GM19452 (cell line): ENCODE measurements around the gene DMXL1.

Experiments used
- ATAC-seq: cut with Tn5 transposase; IDR thresholded peaks from one replicate; pipeline ENCODE4 v1.9.1; 2021; ENCODE audit not compliant: unreplicated experiment

DMXL1 gene, protein sequence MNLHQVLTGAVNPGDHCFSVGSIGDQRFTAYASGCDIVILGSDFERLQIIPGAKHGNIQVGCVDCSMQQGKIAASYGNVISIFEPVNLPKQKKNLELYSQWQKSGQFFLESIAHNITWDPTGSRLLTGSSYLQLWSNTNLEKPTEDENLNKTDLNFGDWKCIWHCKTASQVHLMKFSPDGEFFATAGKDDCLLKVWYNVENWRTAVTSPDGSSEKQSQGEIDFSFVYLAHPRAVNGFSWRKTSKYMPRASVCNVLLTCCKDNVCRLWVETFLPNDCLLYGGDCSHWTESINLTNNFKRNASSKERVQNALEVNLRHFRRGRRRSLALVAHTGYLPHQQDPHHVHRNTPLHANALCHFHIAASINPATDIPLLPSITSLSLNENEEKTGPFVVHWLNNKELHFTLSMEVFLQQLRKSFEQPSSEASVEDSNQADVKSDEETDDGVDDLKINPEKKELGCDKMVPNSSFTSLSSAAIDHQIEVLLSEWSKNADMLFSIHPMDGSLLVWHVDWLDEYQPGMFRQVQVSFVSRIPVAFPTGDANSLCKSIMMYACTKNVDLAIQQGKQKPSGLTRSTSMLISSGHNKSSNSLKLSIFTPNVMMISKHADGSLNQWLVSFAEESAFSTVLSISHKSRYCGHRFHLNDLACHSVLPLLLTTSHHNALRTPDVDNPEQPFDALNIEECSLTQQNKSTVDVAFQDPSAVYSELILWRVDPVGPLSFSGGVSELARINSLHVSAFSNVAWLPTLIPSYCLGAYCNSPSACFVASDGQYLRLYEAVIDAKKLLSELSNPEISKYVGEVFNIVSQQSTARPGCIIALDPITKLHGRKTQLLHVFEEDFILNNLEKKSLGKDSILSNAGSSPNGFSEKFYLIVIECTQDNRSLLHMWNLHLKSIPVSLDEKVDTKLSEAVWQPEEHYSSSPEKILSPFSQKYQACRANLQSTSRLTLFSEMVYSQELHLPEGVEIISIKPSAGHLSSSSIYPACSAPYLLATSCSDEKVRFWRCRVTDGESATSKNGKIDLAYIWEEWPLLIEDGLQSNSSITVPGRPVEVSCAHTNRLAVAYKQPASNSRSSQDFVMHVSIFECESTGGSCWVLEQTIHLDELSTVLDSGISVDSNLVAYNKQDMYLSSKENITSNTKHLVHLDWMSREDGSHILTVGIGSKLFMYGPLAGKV (N-terminal part only)

DNA sequence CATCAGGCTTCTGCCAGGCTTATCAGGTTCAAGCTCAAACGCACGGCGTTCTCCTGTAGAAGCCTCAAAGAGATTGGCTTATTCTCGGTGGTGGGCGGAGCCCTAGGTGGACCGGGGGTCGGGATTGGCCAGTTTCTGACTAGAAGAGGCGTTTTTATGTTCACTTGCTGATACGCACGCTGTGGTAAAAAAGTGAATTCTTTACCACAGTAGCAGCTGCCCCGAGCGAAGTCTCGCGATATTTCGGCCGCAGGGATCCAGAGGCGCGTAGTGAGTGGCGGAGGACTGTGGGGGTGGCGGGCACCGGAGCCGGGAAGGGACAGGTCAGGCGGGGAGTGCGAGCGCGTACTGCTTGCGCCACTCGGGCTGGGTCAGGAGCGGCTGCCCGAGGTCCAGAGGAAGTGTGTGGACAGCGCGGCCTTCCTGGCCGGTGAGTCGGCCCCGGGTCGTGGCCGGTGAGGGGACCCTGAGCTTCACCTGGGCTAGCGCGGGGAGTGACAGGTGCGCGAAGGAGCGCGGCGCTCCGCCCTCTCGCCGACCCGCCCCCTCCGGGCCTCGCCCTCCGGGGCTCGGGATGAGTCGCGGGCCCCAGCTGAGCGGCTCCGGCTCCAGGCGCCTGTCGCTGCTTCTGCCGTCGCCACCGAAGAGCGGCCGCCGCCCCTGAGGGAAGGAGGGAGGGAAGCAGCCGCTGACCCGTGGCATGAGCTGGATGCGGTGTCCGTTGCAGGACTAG lies at the start of gene DMXL1:
Gene DMXL1 (plus strand): TSS at position 260 of the 733 bp plus-strand sequence. CDS start 483 bp downstream, outside the sequence.
- ATAC-seq = peak; percentile 80

DNA sequence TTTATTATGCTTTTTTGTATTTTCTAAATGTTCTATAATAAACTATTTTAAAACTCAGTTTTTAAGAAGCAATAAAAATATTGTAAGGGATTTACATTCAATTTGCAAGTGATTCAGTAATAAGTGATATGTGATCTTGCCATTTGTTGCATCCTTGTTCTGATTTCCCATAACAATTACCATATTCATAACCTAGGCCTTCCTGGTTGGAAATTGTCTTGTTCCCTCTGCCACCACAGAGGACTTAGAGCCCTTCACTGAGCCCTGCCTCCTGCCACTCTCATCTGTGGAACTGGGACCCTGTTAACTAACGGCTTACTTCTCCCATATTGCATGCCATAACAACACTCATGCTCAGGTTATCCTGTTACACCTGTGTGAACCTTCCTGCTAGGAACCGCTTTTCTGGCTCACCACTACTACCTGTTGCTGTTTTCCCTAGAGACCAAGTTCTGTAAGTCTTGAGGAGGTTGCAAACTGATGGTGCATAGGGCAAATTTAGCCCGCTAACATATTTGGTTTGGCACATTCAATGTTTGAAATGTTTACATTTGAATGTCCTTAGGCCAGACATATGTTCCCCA lies 49.6 kb upstream of the DMXL1 start:
- ATAC-seq = no peak

DNA sequence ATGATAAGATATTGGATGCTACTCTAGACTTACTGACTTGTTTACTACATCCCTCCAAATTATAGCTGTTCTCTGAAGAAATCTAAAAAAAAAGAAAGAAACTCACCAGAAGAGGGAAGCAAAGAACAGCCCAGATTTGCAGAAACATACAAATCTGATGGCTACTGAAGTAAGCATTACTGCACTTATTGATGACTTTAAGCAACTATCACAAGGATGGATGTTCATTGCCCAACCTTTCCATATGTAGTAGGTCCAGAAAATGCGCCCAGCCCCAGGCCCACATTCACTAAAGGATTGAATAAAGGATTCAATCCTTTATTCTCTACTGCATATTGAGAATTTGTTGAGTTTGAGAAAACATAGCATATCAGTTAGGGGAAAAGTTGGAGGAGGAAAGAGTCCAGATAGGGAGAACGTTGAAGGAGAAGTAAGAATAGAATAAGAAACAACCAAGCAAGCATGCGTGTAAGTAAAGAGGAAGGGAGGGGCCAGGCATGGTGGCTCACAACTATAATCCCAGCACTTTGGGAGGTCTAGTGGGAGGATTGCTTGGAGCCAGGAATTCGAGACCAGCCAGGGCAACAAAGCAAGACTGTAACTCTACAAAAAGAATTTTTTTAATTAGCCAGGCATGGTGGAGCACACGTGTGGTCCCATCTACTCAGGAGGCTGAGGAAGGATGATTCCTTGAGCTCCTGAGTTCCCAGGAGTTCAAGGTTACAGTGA lies 48.7 kb upstream of the DMXL1 start:
- no peak for ATAC-seq

DNA sequence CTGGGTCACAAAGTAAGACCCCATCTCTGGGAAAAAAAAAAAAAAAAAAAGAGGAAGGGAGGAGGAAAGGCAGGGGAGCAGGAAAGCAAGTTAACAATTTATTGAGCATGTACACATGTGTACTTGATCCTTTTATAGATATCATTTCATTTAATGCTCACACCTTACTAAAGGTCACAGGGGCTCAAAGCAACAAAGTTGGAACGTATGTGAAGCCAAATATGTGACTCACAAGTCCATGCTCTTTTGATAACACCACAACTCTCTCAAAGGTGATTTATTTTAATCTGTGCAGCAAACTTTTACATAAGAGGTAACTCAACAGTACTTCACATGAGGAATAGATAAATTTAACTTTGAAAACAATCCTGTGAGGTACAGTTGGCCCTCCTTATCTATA lies 48.1 kb upstream of the DMXL1 start:
- no peak for ATAC-seq

DNA sequence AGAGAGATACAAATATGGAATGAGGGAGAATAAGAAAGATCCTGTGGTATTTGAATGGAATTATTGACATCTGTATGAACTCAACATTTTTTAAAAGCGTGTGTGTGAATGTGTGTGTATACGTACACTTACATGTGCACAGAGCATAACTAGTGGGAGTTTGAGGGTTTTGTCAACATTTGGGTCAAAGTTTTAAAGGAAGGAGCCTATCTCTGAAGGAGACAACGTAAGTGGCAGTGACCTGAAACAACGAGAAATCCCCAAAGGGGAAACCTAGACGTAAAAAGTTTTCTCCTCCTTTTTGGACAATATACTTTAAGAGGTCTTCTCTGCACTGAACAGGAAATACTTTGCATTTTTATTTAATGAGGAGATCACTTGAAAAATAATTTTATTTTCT lies 42.3 kb upstream of the DMXL1 start:
- ATAC-seq = no peak

DNA sequence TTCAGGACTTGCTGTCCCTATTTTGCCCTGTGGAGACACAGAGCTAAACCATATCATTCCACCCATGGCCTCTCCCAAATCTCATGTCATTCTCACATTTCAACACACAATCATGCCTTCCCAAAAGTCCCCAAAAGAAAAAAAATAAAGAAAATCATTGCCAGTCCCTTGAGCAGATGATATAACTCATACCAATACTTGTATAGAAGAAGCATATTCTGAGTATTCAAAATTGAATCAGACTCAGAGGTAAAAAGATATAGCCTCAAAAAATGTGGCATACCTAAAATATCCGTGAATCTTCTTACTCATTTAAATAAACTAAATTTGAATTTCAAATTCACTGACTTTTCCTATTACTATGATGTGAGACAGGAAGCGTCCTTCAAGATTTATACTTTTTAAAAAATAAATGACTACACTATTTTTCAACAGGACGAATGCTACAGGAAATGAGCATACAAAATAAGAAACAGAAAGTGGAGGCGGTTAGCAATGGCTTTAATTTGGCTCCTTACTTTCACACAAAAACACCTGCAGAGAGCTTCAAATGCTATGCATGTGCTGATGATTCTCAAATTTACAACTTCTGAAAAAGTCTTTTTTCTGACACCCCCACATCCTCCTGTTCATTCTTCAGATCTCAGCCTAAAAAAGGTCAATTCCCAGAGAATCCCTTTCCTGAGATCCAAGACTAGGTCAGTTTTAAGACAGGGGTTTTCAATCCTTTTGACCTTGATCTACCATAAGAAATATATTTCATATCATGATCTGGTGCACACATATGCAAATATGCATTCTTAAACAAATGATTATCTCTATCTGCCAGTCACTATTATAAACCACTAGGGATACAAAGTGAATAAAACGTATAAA lies 39.6 kb upstream of the DMXL1 start:
- ATAC-seq = peak; percentile 77

DNA sequence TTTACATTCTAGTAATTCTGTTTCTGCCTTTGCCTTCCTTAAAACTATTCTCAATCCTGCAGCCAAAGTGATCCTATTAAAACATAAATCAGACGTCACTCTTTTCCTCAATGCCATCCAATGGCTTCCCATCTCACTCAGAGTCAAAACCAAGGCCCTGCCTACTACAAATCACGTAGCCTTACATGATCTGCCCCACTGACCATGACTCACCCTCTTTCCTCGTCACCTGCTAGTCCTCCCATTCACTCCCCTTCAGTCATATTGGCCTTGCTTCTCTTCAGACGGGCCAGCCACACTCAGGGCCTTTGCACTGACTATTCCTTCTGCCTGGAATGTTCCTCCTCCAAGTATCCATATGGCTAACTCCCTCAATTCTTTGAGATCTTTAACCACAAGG lies 39.0 kb upstream of the DMXL1 start:
- no peak for ATAC-seq

DNA sequence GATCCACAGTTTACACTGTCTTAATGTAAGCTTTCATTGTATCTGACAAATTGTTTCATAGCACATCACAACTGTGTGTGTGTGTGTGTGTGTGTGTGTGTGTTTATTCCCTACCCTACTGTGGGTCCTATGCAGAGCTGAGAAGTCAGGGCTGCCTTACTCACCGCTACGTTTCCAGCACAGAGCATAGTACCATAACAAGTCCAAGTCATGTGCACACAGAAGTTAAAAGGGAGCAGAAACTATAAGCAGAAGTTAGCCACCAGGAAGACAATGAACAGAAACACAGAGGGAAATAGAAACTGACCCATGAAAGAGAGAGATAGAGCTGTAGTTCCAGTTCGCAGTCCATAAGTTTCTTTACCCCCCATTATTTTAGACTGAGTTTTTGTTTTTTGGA lies 38.2 kb upstream of the DMXL1 start:
- ATAC-seq = no peak

DNA sequence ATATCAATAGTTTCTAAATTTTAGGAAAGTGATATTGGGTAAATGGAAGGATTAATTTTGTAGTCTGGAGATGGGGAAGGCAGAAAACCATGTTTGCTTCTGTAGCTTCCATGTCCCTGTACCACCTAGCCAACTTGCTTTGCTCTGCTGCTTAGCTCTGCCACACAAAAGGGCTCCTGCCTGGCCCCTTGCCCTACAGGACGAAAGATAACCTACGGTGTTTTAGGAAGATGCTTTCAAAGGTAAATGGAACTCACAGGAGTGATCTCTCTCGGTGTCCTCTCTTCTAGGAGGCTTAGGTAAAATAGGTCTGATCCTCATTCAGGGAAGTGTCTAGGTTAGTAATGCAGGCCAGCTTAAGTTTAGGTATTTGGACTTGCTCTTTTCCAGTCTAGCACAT lies 37.8 kb upstream of the DMXL1 start:
- no peak for ATAC-seq

DNA sequence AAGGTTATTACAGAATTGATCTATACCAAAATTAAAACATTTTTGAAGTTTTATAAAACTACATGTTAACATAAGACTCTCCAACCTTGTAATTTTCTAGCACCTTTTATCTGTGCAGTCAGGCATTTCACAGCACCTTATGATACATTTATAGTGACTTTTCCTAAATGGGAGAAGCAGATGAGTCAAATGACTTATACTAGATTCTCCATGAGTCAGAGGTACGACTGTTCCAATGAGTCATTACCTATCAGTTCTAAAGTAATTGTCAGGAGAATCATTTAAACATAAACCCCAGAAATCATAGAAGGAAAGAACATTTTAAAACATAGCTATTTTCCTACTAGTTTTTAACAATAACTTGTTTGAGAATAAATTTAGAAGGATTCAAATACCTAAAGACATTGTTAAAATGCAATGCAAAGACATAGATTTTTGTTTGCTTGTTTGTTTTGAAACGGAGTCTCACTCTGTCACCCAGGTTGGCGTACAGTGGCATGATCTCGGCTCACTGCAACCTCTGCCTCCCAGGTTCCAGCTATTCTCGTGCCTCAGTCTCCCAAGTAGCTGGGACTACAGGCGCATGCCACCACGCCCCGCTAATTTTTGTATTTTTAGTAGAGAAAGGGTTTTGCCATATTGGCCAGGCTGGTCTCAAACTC lies 34.7 kb upstream of the DMXL1 start:
- no peak for ATAC-seq

DNA sequence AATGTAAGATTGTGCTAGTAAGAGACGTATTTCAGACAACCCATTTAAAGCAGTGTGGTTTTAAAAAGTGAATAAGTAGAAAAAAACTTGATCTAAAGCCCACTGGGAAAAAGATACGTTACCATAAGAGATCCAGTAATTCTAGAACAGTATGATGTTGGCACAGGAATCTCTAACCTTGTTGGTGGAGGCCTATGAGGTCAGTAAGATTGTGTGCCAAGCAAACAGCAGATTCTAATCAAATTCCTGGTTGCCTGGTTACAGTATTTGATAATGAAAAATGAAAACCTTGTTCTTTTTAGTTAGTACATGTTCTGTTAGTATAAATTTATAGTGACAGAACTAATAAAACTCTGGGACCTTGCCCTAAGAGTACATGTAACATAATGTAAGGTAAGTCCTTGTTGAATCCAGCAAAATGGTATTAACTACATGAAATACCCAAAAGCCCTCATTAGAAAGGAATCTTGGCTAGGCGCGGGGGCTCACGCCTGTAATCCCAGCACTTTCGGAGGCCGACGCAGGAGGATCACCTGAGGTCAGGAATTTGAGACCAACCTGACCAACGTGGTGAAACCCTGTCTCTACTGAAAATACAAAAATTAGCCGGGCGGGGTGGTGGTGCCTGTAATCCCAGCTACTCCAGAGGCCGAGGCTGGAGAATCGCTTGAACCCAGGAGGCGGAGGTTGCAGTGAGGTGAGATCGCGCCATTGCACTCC lies 33.2 kb upstream of the DMXL1 start:
- ATAC-seq = no peak

DNA sequence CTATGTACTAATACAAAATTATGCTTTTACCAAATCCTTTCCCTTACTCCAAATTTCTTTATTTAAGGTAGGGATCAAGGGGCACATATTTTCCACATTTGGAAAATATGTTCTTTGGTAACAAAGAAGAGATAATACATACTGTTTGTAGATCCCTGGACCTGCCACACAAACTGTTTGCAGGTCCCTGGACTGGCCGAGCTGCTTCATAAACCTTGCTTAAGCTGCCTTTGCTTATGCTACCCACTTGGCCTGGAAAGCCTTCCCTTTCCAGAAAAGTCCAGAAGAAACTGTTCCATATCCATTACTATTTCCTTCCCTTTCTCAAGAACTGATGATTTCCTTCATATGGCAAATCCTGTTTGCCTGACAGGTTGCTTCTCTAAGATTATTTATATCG lies 22.6 kb upstream of the DMXL1 start:
- no peak for ATAC-seq

DNA sequence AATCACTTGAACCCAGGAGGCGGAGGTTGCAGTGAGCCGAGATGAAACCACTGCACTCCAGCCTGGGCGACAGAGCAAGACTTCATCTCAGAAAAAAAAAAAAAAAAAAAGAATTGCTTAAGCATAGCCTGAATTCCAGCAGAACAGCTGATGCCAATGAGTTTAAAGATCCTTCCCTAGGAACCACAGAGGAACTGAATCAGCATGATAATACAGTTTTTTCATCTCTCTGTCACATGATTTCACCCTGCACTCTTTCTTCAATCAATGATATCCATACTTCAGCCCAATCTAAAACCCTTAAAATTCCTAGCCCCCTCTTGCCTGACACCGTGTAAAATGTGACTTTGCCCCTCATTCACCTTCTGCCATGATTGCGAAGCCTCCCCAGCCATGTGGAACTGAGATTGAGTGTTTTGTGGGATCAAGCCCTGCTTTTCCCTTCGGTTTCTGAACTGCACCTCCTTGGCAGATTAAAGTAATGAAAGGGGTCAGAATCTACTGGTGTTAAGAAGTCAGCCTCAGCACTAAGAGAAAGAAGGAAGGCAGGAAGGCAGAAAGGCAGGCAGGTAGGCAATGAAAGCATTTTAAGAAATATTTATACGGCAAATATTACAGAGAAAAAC lies 20.9 kb upstream of the DMXL1 start:
- no peak for ATAC-seq

DNA sequence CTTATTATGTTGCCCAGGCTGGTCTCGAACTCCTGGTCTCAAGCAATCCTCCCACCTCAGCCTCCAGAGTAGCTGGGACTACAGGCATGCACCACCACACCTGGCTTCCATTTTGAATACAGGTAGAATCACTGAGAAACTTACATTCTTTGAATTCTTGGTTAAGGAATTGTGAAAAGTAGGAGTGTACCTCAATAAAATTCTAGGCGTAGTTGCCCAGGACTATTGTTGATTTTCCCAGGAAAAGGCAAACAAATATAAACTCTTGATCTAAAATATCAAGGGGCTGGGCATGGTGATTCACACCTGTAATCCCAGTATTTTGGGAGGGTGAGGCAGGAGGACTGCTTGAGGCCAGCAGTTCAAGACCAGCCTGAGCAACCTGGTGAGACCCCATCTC lies 16.8 kb upstream of the DMXL1 start:
- no peak for ATAC-seq

DNA sequence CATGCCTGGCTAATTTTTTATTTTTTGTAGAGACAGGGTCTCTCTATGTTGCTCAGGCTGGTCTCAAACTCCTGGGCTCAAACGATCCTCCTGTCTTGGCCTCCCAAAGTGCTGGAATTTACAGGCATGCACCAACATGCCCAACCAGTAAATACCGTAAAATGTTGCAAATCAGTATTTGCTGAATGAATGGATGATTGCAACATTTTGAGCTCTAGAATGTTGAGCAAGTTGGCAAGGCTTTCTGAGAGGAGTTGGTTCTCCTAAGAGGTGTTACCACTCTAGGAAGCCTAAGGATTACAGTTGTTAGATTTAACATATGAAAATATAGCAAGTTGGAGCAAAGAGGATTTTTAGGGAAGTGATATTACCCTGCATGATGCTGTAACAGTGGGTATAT lies 15.6 kb upstream of the DMXL1 start:
- ATAC-seq = no peak

DNA sequence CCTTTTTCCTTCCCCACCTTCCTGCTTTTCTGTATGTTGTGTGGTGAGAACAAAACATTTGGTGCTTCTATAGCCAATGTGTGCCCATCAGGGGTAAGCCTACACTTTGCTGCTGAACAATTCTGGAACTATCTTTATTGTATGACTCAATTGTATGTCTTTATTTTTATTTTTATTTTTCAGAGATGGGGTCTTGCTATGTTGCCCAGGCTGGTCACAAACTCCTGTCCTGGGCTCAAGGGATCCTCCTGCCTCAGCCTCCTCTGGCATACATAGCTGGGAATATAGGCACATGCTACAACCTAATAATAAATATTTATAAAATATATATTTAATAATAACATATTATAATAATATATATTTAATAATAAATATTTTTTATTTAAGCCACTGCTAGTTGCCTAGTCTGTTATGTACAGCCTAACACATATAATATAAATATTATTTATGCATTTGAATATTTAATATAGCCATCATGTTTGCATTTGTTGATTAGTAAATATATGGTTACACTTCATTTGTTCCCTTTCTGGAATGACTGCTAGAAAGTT lies 11.8 kb upstream of the DMXL1 start:
- no peak for ATAC-seq

DNA sequence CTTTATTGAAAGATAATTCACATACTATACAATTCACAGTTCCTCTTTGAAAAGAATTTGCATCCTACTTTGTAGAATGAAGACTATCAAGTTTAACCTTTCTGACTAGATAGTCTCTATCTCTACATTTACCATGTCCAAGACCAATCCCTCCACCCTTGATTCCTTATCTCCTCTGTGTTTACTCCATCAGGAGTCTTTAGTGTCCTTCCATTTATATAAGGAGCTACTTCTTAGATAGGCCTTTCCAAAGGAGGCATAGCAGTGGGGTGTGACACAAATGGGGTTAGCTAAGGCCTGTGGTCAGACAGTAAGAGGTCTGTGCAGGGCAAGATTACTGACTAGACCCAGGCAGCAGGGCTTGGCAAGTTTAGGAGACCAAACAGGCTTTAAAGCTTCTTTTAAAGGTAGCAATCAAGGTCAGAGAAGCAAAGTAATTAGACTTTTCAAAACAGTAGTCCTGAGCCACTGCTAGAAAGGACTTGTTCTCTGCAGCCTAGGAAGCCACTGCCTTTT lies 11.1 kb upstream of the DMXL1 start:
- ATAC-seq = no peak
